ENCODE data around the gene NXNL1.

NXNL1 gene

GRCh38 chr19:17454576-17455071 lies 6.1 kb downstream of the NXNL1 start:
- no peak for DNase-seq

GRCh38 chr19:17451820-17452219 lies 8.9 kb downstream of the NXNL1 start:
- no peak for DNase-seq

GRCh38 chr19:17450264-17451075 lies 10.3 kb downstream of the NXNL1 start:
- DNase-seq, result peak; percentile 30

GRCh38 chr19:17448131-17448967 lies 12.4 kb downstream of the NXNL1 start, which contains the start of gene TMEM221:
Gene TMEM221 (minus strand): TSS chr19:17448668. CDS start chr19:17448462, 206 bp downstream.
- no peak for DNase-seq

- DNase-seq, result no peak
Observed at GRCh38 chr19:17447704-17448130, 13.0 kb downstream of the NXNL1 start.

GRCh38 chr19:17445526-17446165 lies 15.1 kb downstream of the NXNL1 start:
- no peak for DNase-seq

GRCh38 chr19:17441241-17442021 lies 19.3 kb downstream of the NXNL1 start:
- no peak for DNase-seq

GRCh38 chr19:17436874-17437267 lies 23.9 kb downstream of the NXNL1 start:
- no peak for DNase-seq

- DNase-seq, result no peak
Observed at GRCh38 chr19:17436094-17436873, 24.4 kb downstream of the NXNL1 start.

GRCh38 chr19:17435218-17435617 lies 25.5 kb downstream of the NXNL1 start:
- no peak for DNase-seq

- DNase-seq, result no peak
Observed at GRCh38 chr19:17431417-17431816, 29.3 kb downstream of the NXNL1 start.

- DNase-seq, result no peak
Observed at GRCh38 chr19:17429641-17430113, 31.0 kb downstream of the NXNL1 start.

- no peak for DNase-seq
Observed at GRCh38 chr19:17424743-17425365, 35.9 kb downstream of the NXNL1 start.

- DNase-seq, result no peak
Observed at GRCh38 chr19:17423429-17424208, 37.1 kb downstream of the NXNL1 start.

GRCh38 chr19:17421942-17422341 lies 38.8 kb downstream of the NXNL1 start:
- DNase-seq, result no peak

- DNase-seq, result no peak
Observed at GRCh38 chr19:17420475-17420924, 40.2 kb downstream of the NXNL1 start.

GRCh38 chr19:17419621-17420474 lies 40.9 kb downstream of the NXNL1 start, which contains the start of gene MVB12A:
Gene MVB12A (plus strand): TSS chr19:17420047. CDS start chr19:17420136, 89 bp downstream.
- DNase-seq, result peak; percentile 96

GRCh38 chr19:17419154-17419620 lies 41.5 kb downstream of the NXNL1 start:
- no peak for DNase-seq

- peak; percentile 21 for DNase-seq
Observed at GRCh38 chr19:17418710-17419109, 42.0 kb downstream of the NXNL1 start.

All from GF-D8 (cell line).